NCI-H1417 treated with DMSO at 0.1 percent for 48 hours (cell line): ENCODE measurements around the gene TULP4.

Source experiments
- DNase-seq: peaks from one replicate; lab custom pipeline; 2025; lab: John Stamatoyannopoulos, UW

The TULP4 gene

GRCh38 chr6:158312165-158312564, at the start of gene TULP4:
Gene TULP4 (plus strand): TSS chr6:158312465. CDS start chr6:158314017, 1,552 bp downstream.
- DNase-seq: no peak

- no peak for DNase-seq
Measured at GRCh38 chr6:158262755-158263154, 49.5 kb upstream of the TULP4 start.

- DNase-seq: no peak
Measured at GRCh38 chr6:158264180-158264579, 48.1 kb upstream of the TULP4 start.

GRCh38 chr6:158266131-158266530, 46.1 kb upstream of the TULP4 start:
- DNase-seq: no peak

- no peak for DNase-seq
Measured at GRCh38 chr6:158268361-158269147, 43.7 kb upstream of the TULP4 start.

- no peak for DNase-seq
Measured at GRCh38 chr6:158269657-158270056, 42.6 kb upstream of the TULP4 start.

- no peak for DNase-seq
Measured at GRCh38 chr6:158270389-158271127, 41.7 kb upstream of the TULP4 start.

GRCh38 chr6:158272324-158272723, 39.9 kb upstream of the TULP4 start:
- no peak for DNase-seq

- DNase-seq: no peak
Measured at GRCh38 chr6:158278004-158278403, 34.3 kb upstream of the TULP4 start.

- no peak for DNase-seq
Measured at GRCh38 chr6:158279615-158280014, 32.6 kb upstream of the TULP4 start.

GRCh38 chr6:158283304-158283980, 28.8 kb upstream of the TULP4 start:
- DNase-seq: no peak

GRCh38 chr6:158284007-158284875, 28.0 kb upstream of the TULP4 start:
- no peak for DNase-seq

GRCh38 chr6:158284876-158285655, 27.2 kb upstream of the TULP4 start:
- DNase-seq: no peak

GRCh38 chr6:158285656-158286021, 26.6 kb upstream of the TULP4 start:
- no peak for DNase-seq

GRCh38 chr6:158286413-158286812, 25.9 kb upstream of the TULP4 start:
- DNase-seq: no peak

- DNase-seq: no peak
Measured at GRCh38 chr6:158287047-158287446, 25.2 kb upstream of the TULP4 start.

- no peak for DNase-seq
Measured at GRCh38 chr6:158290040-158290439, 22.2 kb upstream of the TULP4 start.

- no peak for DNase-seq
Measured at GRCh38 chr6:158290659-158291058, 21.6 kb upstream of the TULP4 start.

GRCh38 chr6:158292016-158292415, 20.2 kb upstream of the TULP4 start:
- no peak for DNase-seq

GRCh38 chr6:158293122-158293521, 19.1 kb upstream of the TULP4 start:
- DNase-seq: no peak
